Activated CD8-positive, alpha-beta memory T cell treated with anti-CD3 and anti-CD28 coated beads, Interleukin-2, amount 50 U/mL, for 48 hours (primary cell): ENCODE measurements around the gene SHCBP1L.

Source experiments
- DNase-seq: peaks from one replicate; pipeline ENCODE4 v3.0.0-alpha.2; 2020

Gene SHCBP1L

GRCh38 chr1:182888736-182889531 is 64.0 kb downstream of the SHCBP1L start:
- DNase-seq, result no peak

GRCh38 chr1:182886985-182887384 is 66.0 kb downstream of the SHCBP1L start:
- no peak for DNase-seq

- DNase-seq, result no peak
These were observed 67.4 kb downstream of the SHCBP1L start for GRCh38 chr1:182885591-182885990.

GRCh38 chr1:182884872-182885271 is 68.1 kb downstream of the SHCBP1L start:
- no peak for DNase-seq

- no peak for DNase-seq
These were observed 75.1 kb downstream of the SHCBP1L start for GRCh38 chr1:182877842-182878241.

GRCh38 chr1:182877331-182877730 is 75.6 kb downstream of the SHCBP1L start:
- no peak for DNase-seq

GRCh38 chr1:182875889-182876288 is 77.1 kb downstream of the SHCBP1L start:
- DNase-seq, result no peak

GRCh38 chr1:182872881-182873280 is 80.1 kb downstream of the SHCBP1L start:
- no peak for DNase-seq

- DNase-seq, result no peak
These were observed 83.7 kb downstream of the SHCBP1L start for GRCh38 chr1:182869241-182869666.

GRCh38 chr1:182867861-182868260 is 85.1 kb downstream of the SHCBP1L start:
- DNase-seq, result no peak

- no peak for DNase-seq
These were observed 89.0 kb downstream of the SHCBP1L start for GRCh38 chr1:182863940-182864339.

GRCh38 chr1:182862827-182863226 is 90.1 kb downstream of the SHCBP1L start:
- DNase-seq, result no peak

GRCh38 chr1:182861994-182862393 is 91.0 kb downstream of the SHCBP1L start:
- DNase-seq, result no peak

GRCh38 chr1:182860658-182861057 is 92.3 kb downstream of the SHCBP1L start:
- DNase-seq, result no peak

- no peak for DNase-seq
These were observed 95.8 kb downstream of the SHCBP1L start for GRCh38 chr1:182857212-182857611.

- DNase-seq, result no peak
These were observed 97.1 kb downstream of the SHCBP1L start for GRCh38 chr1:182855911-182856310.

GRCh38 chr1:182851825-182852224 is 101.1 kb downstream of the SHCBP1L start:
- DNase-seq, result no peak

GRCh38 chr1:182850319-182850718 is 102.6 kb downstream of the SHCBP1L start:
- DNase-seq, result no peak
